DMS 273 treated with DMSO at 0.1 percent for 48 hours (cell line): ENCODE data around the gene KCNMB4.

Experiments
- DNase-seq: peaks from one replicate; lab custom pipeline; 2025; lab: John Stamatoyannopoulos, UW

KCNMB4 gene

GRCh38 chr12:70443062-70443673, 77.1 kb downstream of the KCNMB4 start:
- no peak for DNase-seq

- DNase-seq = no peak
Measured at GRCh38 chr12:70444903-70445302, 78.8 kb downstream of the KCNMB4 start.

- DNase-seq = no peak
Measured at GRCh38 chr12:70448371-70448770, 82.3 kb downstream of the KCNMB4 start.

DNA sequence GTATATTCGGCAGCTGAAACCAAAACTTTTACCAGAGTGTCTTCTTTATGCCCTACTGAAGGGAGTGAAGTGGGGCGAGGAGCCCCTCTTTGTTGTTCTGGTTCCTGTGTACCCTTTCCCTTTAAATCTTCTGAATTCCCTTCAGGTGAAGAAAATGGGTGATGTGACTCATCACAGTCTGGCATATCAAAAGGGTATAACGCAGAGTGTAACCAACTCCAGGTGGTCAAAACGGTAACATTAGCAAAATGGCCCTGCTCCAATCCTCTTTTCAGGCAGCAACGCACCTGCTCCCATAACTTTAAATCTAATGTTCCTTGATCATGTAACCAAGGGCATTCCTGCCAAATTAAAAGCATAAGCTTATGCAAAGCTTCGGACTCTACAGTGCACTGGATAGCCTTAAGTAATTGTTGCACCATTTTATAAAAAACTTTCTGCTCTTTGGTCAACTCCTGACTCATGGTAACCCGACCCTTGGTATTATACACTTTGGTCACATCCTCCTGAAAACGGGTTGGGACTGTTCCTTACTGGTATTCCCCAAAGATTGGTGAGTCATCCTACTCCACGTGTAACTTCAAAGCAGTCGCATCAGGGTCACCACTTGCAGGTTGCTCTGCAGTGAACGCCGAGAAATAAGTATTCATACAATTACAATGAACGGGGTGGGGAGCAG, 83.1 kb downstream of the KCNMB4 start:
- DNase-seq = peak; percentile 10

GRCh38 chr12:70449753-70450341, 83.8 kb downstream of the KCNMB4 start:
- no peak for DNase-seq

GRCh38 chr12:70451528-70451927, 85.4 kb downstream of the KCNMB4 start:
- DNase-seq = no peak

GRCh38 chr12:70456953-70457352, 90.9 kb downstream of the KCNMB4 start:
- DNase-seq = no peak

- no peak for DNase-seq
Measured at GRCh38 chr12:70459786-70460185, 93.7 kb downstream of the KCNMB4 start.

DNA sequence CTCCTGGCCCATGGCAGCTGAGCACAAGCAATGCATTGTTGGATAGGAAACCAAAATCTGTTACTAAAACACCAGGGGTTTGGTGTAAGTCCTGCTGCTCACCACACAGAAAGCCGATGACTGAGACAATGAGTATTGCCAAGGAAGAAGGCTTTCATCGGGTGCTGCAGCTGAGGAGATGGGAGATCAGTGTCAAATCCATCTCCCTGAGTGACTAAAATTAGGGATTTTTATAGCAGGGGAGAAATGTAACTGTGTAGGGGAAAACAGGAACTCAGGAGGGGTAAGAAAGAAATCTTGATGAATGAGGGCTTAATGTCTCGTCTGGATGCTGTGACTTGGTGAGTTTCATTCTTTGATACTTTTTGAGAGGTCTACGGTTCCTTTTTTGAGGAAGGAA, 97.9 kb downstream of the KCNMB4 start:
- DNase-seq = no peak

- DNase-seq = no peak
Measured at GRCh38 chr12:70466753-70467152, 100.7 kb downstream of the KCNMB4 start.

DNA sequence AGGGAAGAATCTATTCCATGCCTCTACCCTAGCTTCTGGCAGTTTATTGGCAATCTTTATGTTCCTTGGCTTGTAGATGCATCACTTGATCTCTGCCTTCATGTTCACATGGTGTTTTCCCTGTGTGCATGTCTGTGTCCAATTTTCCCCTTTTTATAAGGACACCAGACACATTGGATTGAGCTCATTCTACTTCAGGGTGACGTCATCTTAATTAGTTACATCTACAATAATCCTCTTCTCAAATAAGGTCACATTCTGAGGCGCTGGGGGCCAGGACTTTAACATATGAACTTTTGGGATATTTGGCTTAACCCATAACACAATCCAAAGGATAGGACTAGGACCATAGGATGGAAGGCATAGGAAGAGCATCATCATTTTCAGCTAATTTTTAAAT, 101.4 kb downstream of the KCNMB4 start:
- DNase-seq = no peak

GRCh38 chr12:70467918-70468733, 102.0 kb downstream of the KCNMB4 start:
- DNase-seq = no peak

DNA sequence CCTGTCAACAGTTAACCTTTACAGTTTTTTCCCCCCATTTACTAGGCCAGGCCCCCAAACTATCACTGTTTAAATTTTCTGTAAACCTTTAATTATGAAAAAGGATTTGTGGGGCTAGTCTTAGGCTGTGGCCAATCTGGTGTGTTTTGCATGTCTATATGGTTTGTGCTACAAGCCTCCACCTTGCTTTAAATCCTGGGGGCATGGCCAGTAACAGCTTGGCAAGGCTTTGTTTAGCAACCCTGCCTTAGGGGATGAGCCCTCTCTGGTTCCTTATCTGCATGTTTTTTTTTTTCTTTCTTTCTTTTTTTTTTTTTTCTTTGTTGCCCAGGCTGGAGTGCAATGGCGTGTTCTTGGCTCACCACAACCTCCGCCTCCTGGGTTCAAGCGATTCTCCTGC, 102.7 kb downstream of the KCNMB4 start:
- no peak for DNase-seq

- no peak for DNase-seq
Measured at GRCh38 chr12:70469221-70469820, 103.2 kb downstream of the KCNMB4 start.

GRCh38 chr12:70482764-70483163, 116.7 kb downstream of the KCNMB4 start:
- DNase-seq = no peak
